ENCODE data around the gene FCN1.

The FCN1 gene

GRCh38 chr9:134947265-134947955 lies 29.7 kb upstream of the FCN1 start:
- Histone ChIP-seq H2AFZ (ENCODE audit: low read depth, low read length) (no peak overlapping the region), H3K27me3 (ENCODE audit: insufficient read depth, low read length) (no peaks in the 10 kb centered on the region), H3K36me3 (ENCODE audit: insufficient read depth, low read length) (no peaks in the 10 kb centered on the region), H3K4me1 (ENCODE audit: insufficient read depth, low read length) (no peaks in the 10 kb centered on the region), H3K4me3 (ENCODE audit: low read length) (no peak overlapping the region), H3K9me3 (ENCODE audit: low read length) (no peaks in the 10 kb centered on the region)

DNA sequence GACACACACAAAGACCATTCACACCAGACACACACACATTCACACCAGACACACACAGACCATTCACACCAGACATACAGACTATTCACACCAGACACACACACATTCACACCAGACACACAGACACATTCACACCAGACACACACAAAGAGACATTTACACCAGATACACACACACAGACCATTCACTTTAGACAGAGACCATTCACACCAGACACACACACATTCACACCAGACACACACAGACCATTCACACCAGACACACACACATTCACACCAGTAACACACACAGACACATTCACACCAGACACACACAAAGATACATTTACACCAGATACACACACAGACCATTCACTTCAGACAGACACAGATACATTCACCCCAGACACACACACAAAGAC lies 29.0 kb upstream of the FCN1 start:
- Histone ChIP-seq H3K9me3 (ENCODE audit: low read length) (no peaks in the 10 kb centered on the region), H3K4me3 (ENCODE audit: low read length) (no peak overlapping the region), H3K27me3 (ENCODE audit: insufficient read depth, low read length) (no peaks in the 10 kb centered on the region), H2AFZ (ENCODE audit: low read depth, low read length) (no peak overlapping the region), H3K4me1 (ENCODE audit: insufficient read depth, low read length) (no peaks in the 10 kb centered on the region), H3K36me3 (ENCODE audit: insufficient read depth, low read length) (no peaks in the 10 kb centered on the region)

- H3K27me3 ChIP-seq (ENCODE audit: insufficient read depth, low read length), result no peaks in the 10 kb centered on the region
- no peaks in the 10 kb centered on the region for H3K9me3 ChIP-seq (ENCODE audit: low read length)
- H3K4me3 ChIP-seq (ENCODE audit: low read length), result no peak overlapping the region
- no peaks in the 10 kb centered on the region for H3K4me1 ChIP-seq (ENCODE audit: insufficient read depth, low read length)
- no peak overlapping the region for H2AFZ ChIP-seq (ENCODE audit: low read depth, low read length)
- no peaks in the 10 kb centered on the region for H3K36me3 ChIP-seq (ENCODE audit: insufficient read depth, low read length)
Measured at GRCh38 chr9:134945509-134946275, 28.0 kb upstream of the FCN1 start.

GRCh38 chr9:134944916-134945315 lies 27.2 kb upstream of the FCN1 start:
- no peaks in the 10 kb centered on the region for H3K36me3 ChIP-seq (ENCODE audit: insufficient read depth, low read length)
- H3K4me3 ChIP-seq (ENCODE audit: low read length), result no peak overlapping the region
- H2AFZ ChIP-seq (ENCODE audit: low read depth, low read length), result no peak overlapping the region
- no peaks in the 10 kb centered on the region for H3K27me3 ChIP-seq (ENCODE audit: insufficient read depth, low read length)
- no peaks in the 10 kb centered on the region for H3K9me3 ChIP-seq (ENCODE audit: low read length)
- no peaks in the 10 kb centered on the region for H3K4me1 ChIP-seq (ENCODE audit: insufficient read depth, low read length)

GRCh38 chr9:134944351-134944802 lies 26.7 kb upstream of the FCN1 start:
- Histone ChIP-seq H3K36me3 (ENCODE audit: insufficient read depth, low read length) (no peaks in the 10 kb centered on the region), H3K27me3 (ENCODE audit: insufficient read depth, low read length) (peaks cover under 1% of the 10 kb centered on the region), H3K9me3 (ENCODE audit: low read length) (no peaks in the 10 kb centered on the region), H3K4me3 (ENCODE audit: low read length) (no peak overlapping the region), H3K4me1 (ENCODE audit: insufficient read depth, low read length) (no peaks in the 10 kb centered on the region), H2AFZ (ENCODE audit: low read depth, low read length) (no peak overlapping the region)

- no peak overlapping the region for H3K4me3 ChIP-seq (ENCODE audit: low read length)
- H3K4me1 ChIP-seq (ENCODE audit: insufficient read depth, low read length), result no peaks in the 10 kb centered on the region
- no peaks in the 10 kb centered on the region for H3K36me3 ChIP-seq (ENCODE audit: insufficient read depth, low read length)
- no peaks in the 10 kb centered on the region for H3K9me3 ChIP-seq (ENCODE audit: low read length)
- H2AFZ ChIP-seq (ENCODE audit: low read depth, low read length), result no peak overlapping the region
- H3K27me3 ChIP-seq (ENCODE audit: insufficient read depth, low read length), result peaks cover 6% of the 10 kb centered on the region
Measured at GRCh38 chr9:134943836-134944235, 26.1 kb upstream of the FCN1 start.

GRCh38 chr9:134943411-134943810 lies 25.7 kb upstream of the FCN1 start:
- Histone ChIP-seq H3K4me3 (ENCODE audit: low read length) (no peak overlapping the region), H2AFZ (ENCODE audit: low read depth, low read length) (no peak overlapping the region), H3K4me1 (ENCODE audit: insufficient read depth, low read length) (no peaks in the 10 kb centered on the region), H3K36me3 (ENCODE audit: insufficient read depth, low read length) (no peaks in the 10 kb centered on the region), H3K27me3 (ENCODE audit: insufficient read depth, low read length) (peaks cover 10% of the 10 kb centered on the region), H3K9me3 (ENCODE audit: low read length) (no peaks in the 10 kb centered on the region)

- no peaks in the 10 kb centered on the region for H3K36me3 ChIP-seq (ENCODE audit: insufficient read depth, low read length)
- no peaks in the 10 kb centered on the region for H3K9me3 ChIP-seq (ENCODE audit: low read length)
- H3K4me1 ChIP-seq (ENCODE audit: insufficient read depth, low read length), result no peaks in the 10 kb centered on the region
- H3K4me3 ChIP-seq (ENCODE audit: low read length), result no peak overlapping the region
- peaks cover 17% of the 10 kb centered on the region for H3K27me3 ChIP-seq (ENCODE audit: insufficient read depth, low read length)
- no peak overlapping the region for H2AFZ ChIP-seq (ENCODE audit: low read depth, low read length)
Measured at GRCh38 chr9:134942788-134943184, 25.1 kb upstream of the FCN1 start.

DNA sequence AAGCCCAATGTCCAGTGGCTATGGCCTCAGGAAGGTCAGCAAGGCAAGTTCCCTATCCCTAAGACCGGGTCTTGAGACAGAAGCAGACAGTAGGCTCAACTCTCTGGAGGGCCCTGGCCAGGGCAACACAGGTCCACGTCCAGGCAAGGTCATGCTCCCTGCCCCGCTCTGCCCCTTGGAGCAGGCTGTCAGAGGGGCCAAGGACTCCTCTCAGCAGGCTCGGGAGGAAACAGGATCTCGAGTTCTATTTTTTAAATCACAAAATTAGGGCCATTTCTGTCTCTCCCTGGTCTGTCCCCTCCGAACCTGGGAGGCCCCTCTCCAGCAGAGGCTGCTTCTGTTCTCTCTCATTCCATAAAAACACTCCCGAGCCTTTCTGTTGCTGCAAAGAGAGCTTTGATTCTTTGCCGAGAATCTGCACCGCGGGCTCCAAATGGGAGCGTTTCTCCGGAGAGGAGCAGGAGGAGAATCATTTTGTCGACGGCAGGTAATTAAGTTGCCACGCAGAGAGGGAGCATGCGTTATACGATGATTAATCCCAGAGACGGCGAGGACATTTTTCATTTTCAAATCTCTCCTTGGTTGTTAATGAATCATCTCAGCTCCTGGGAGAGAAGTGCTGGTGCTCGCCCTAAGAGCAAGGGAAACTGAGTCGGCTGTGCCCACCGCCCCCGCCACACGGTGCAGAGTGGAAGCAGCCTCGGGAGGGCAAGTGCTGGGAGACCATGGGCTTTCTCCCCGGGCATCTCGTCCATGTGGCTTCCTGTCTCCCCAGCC lies 24.5 kb upstream of the FCN1 start:
- Histone ChIP-seq H3K4me3 (ENCODE audit: low read length) (no peak overlapping the region), H2AFZ (ENCODE audit: low read depth, low read length) (no peak overlapping the region), H3K9me3 (ENCODE audit: low read length) (no peaks in the 10 kb centered on the region), H3K27me3 (ENCODE audit: insufficient read depth, low read length) (peaks cover 22% of the 10 kb centered on the region), H3K36me3 (ENCODE audit: insufficient read depth, low read length) (no peaks in the 10 kb centered on the region), H3K4me1 (ENCODE audit: insufficient read depth, low read length) (no peaks in the 10 kb centered on the region)

DNA sequence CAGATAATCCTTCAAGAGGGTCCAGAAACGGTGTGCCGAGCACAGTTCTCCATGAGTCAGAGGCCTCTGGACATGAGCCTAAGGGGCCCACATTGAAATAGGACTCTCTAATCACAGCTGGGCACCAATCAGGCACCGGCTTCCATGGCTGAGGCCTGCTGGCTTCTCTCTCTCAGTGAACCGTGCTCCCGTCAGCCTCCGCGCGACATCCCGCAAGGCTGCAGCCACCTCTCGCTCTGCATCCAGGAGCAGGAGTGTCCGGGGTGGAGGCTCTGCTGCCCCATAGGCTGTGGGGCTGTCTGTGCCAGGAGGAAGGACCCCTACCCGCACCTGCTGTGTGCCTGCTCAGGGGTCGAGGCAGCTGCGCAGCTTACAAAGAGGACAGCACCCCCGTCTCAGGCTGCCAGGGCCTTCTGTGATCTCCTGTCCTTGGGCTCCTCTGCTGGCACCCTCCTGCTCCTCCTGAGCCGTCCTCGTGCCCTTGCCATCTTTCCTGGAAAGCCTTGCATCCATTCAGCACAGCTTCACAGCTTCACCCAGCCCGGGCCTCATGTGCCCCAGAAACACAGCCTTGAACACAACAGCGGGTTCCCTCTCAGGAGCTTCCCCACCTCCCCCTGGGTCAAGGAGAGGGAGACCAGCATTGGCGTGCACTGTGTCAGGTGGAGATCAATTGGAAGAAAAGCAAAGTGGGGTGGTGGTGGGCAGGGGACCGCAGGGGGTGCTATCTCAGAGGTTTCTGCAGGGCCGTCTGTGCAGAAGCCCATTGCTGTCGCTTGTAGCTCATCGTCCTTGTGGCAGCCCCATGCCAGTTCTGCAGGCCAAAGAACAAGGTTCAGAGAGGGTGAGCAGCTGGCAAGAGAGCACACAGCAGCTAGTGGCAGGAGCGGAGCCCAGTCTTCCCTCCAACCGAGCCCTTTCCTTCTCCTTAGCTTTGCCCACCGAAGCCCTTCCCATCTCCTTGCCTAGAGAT lies 22.8 kb upstream of the FCN1 start:
- Histone ChIP-seq H3K4me3 (ENCODE audit: low read length) (no peak overlapping the region), H3K27me3 (ENCODE audit: insufficient read depth, low read length) (peaks cover 32% of the 10 kb centered on the region), H3K36me3 (ENCODE audit: insufficient read depth, low read length) (no peaks in the 10 kb centered on the region), H3K4me1 (ENCODE audit: insufficient read depth, low read length) (no peaks in the 10 kb centered on the region), H2AFZ (ENCODE audit: low read depth, low read length) (no peak overlapping the region), H3K9me3 (ENCODE audit: low read length) (no peaks in the 10 kb centered on the region)

- no peak overlapping the region for H3K4me3 ChIP-seq (ENCODE audit: low read length)
- no peak overlapping the region for H2AFZ ChIP-seq (ENCODE audit: low read depth, low read length)
- H3K9me3 ChIP-seq (ENCODE audit: low read length), result no peaks in the 10 kb centered on the region
- H3K36me3 ChIP-seq (ENCODE audit: insufficient read depth, low read length), result no peaks in the 10 kb centered on the region
- no peaks in the 10 kb centered on the region for H3K4me1 ChIP-seq (ENCODE audit: insufficient read depth, low read length)
- peaks cover 38% of the 10 kb centered on the region for H3K27me3 ChIP-seq (ENCODE audit: insufficient read depth, low read length)
Measured at GRCh38 chr9:134939836-134940235, 22.1 kb upstream of the FCN1 start.

DNA sequence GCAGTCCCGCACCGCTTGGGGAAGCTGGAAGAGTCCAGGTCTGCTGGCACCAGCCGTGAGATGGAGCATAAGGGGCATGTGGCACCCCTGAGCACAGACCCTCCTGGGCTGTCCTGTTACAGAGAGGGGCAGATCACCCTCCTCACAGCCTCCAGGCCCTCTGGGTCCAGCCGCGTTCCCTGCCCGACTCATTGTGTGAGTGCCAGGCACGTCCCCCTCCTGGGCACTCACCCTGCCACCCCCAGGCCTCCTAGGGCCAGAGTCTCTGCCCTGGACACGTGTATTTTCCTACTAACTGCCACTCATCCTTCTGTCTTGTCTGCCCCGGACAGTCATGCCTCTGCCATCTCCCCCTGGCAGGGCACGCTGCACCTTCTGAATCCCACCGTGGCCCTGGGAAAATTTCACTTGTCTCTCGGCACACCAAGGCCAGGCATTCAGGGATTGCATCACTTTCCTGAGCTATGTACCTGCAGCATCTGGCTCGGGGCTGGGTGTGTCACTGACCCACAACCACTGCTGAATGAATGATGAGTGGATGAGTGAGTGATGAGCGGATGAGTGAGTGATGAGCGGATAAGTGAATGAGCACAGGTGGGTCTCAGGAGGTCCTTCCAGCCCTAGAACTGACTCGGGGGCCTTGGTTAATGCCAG lies 21.5 kb upstream of the FCN1 start:
- Histone ChIP-seq H3K9me3 (ENCODE audit: low read length) (no peaks in the 10 kb centered on the region), H3K4me1 (ENCODE audit: insufficient read depth, low read length) (no peaks in the 10 kb centered on the region), H3K4me3 (ENCODE audit: low read length) (no peak overlapping the region), H2AFZ (ENCODE audit: low read depth, low read length) (no peak overlapping the region), H3K27me3 (ENCODE audit: insufficient read depth, low read length) (peaks cover 42% of the 10 kb centered on the region), H3K36me3 (ENCODE audit: insufficient read depth, low read length) (no peaks in the 10 kb centered on the region)
